ENCODE measurements around the gene KERA. TPM values are rescaled to one million over a fixed set of nuclear protein-coding genes. Genes with fewer than 3 reads are reported as not detected.

KERA gene
- total RNA-seq, 3 donors from 2014 or later: 0.32 TPM; not detected in 2

DNA sequence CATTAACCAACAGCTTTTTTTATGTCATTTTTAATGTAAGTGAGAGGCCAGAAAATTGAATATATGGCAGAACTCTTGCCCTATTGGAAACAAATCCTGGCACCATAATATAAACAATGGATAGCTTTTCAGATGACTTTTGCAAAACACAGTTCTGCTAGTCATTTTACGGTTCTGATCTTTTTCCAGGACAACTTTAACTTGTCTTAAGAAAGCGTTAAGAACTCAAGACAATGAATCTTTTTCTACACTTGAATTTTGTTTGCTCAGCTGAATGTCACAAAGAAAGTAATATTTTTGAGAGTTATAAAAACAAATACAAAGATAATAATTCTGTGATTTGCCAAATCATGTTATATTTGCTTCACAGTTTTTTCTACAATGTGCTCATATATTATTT, 13.2 kb downstream of the KERA start:
- intact Hi-C loops (cut with DNase I, micrococcal nuclease): no loop called here
- H3K4me3 ChIP-seq: no peak overlapping the region
- ATAC-seq (no peak), DNase-seq (no peak)
- no peaks in the 10 kb centered on the region for H3K36me3 ChIP-seq (ENCODE audit: low read depth)
- TF ChIP-seq, protein P1, sequence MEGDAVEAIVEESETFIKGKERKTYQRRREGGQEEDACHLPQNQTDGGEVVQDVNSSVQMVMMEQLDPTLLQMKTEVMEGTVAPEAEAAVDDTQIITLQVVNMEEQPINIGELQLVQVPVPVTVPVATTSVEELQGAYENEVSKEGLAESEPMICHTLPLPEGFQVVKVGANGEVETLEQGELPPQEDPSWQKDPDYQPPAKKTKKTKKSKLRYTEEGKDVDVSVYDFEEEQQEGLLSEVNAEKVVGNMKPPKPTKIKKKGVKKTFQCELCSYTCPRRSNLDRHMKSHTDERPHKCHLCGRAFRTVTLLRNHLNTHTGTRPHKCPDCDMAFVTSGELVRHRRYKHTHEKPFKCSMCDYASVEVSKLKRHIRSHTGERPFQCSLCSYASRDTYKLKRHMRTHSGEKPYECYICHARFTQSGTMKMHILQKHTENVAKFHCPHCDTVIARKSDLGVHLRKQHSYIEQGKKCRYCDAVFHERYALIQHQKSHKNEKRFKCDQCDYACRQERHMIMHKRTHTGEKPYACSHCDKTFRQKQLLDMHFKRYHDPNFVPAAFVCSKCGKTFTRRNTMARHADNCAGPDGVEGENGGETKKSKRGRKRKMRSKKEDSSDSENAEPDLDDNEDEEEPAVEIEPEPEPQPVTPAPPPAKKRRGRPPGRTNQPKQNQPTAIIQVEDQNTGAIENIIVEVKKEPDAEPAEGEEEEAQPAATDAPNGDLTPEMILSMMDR (IDR thresholded peaks at IDR 0.05): no peak
- H3K9me3 ChIP-seq: no peaks in the 10 kb centered on the region
- H3K4me1 ChIP-seq (ENCODE audit: low read depth): no peaks in the 10 kb centered on the region

DNA sequence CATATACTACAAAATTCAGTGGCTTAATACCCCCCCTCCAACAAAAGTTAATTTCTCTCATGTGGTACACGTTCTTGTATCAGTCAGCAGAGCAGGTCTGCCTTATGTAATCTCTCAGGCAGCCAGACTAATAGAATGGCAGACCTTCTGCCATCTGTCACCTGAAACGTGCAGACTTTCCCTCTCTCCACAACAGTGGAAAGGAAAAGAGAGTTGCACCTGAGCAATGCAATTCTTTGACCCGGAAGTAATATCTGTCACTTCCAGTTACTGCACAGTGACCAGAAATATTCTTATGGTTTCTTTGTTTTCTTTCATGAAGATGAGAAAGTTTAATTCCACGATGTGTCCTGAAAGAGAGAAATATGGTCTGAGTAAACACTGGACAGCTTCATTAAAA, 14.4 kb downstream of the KERA start:
- Histone ChIP-seq H3K36me3 (ENCODE audit: low read depth) (no peaks in the 10 kb centered on the region), H3K4me3 (no peak overlapping the region), H3K9me3 (no peaks in the 10 kb centered on the region), H3K4me1 (ENCODE audit: low read depth) (no peaks in the 10 kb centered on the region)
- ATAC-seq (no peak), DNase-seq (no peak)
- intact Hi-C loops (cut with DNase I, micrococcal nuclease): no loop called here
- TF ChIP-seq, protein P1 (IDR thresholded peaks at IDR 0.05): no peak

DNA sequence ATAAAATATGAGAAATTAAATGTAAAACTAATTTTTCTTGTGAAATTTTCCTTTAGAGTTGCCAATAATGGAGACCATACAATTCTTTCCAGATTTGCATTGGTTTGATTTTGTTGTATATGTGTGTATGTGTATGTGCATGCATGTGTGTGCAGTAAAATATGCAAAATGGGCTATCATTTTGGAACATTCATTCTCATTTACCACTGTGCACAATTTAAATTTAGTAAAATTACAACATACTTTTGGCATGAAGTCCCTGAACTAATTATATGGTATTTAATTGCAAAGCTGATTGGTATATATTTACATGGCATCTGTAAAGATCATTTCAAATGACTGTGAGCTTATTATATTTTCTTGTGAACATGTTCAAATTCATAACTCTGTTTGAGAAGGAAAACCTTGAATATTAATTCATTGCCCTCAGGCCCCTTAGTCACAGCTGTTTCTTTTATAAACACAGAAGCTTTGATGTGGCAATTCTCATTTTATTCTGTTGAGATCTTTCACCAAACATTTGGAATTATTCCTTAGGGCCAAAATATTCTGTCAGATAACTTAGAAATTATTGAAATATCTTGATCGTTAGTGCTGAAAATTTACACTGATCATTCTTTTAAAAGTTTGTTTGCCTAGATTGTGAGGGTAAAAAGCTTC, 17.6 kb downstream of the KERA start:
- no peak for DNase-seq
- TF ChIP-seq, protein P1 (IDR thresholded peaks at IDR 0.05): no peak
- intact Hi-C loops (cut with DNase I, micrococcal nuclease): no loop called here
- no peaks in the 10 kb centered on the region for H3K36me3 ChIP-seq (ENCODE audit: low read depth)
- no peaks in the 10 kb centered on the region for H3K4me1 ChIP-seq (ENCODE audit: low read depth)
- ATAC-seq: no peak
- H3K4me3 ChIP-seq: no peak overlapping the region
- no peaks in the 10 kb centered on the region for H3K9me3 ChIP-seq

DNA sequence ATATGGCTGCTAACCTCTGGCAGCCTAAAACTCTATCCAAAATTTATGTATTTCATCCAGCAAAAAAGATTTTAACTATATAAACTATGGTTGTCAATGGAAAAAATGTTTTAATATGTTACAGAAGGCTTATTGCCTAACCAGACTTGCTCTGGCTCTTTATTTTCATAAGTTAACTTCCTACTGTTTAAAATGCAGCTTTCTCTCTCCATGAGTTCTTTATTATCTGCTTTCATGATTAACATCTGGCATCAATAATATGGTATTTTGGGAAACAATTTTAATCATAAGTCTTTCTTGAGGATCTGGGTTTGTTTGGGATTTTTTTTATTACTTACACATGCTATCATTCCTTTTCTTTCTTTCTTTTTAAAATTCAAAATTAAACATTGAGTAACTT, 20.5 kb downstream of the KERA start:
- TF ChIP-seq, protein P1 (IDR thresholded peaks at IDR 0.05): no peak
- intact Hi-C loops (cut with DNase I, micrococcal nuclease): no loop called here
- no peak for ATAC-seq

DNA sequence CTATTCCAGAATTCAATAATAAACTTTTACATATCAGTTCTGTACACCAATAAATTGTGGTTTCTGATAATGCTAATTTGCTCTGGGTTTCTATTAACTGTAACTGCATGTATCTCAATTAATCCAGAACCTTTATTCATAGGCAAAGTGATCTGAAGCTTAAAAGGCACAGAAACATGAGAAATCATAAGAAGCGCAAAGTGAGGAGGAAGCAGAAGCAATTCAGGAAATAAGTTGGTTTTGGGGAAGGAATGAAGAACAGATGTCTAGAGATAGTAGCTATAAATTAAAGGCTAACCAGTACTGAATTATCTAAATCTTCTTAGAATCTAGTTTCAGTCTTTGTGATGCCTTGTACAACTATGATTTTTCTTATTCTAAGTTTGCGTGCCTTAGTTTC, 24.6 kb downstream of the KERA start:
- no peaks in the 10 kb centered on the region for H3K36me3 ChIP-seq (ENCODE audit: low read depth)
- H3K4me3 ChIP-seq: no peak overlapping the region
- TF ChIP-seq, protein P1 (IDR thresholded peaks at IDR 0.05): no peak
- no peaks in the 10 kb centered on the region for H3K4me1 ChIP-seq (ENCODE audit: low read depth)
- intact Hi-C loops (cut with DNase I, micrococcal nuclease): no loop called here
- ATAC-seq: no peak
- DNase-seq: no peak
- no peaks in the 10 kb centered on the region for H3K9me3 ChIP-seq

More for the DNA sequence above, 20.5 kb downstream of the KERA start:
- Histone ChIP-seq H3K4me3 (no peak overlapping the region), H3K36me3 (ENCODE audit: low read depth) (no peaks in the 10 kb centered on the region), H3K9me3 (no peaks in the 10 kb centered on the region), H3K4me1 (ENCODE audit: low read depth) (no peaks in the 10 kb centered on the region)
- no peak for DNase-seq

Data from mucosa of descending colon (tissue), 3 donors.